Activated CD4-positive, alpha-beta memory T cell treated with anti-CD3 and anti-CD28 coated beads, Interleukin-2, amount 10 ng/mL, durations not matched to agents 7 days and 5 days (primary cell): ENCODE measurements around the gene KCNQ5. TPM values are rescaled to one million over a fixed set of nuclear protein-coding genes. Genes with fewer than 3 reads are reported as not detected.

Experiments used
- CTCF ChIA-PET: fragments of 350-600 bp; sonication (Branson Sonifier 250); formaldehyde crosslinking; loops from one replicate; lab custom pipeline; 2021; ENCODE audit warnings: antibody characterized with exemption, inconsistent platforms; lab: Charles Lee
- POLR2A ChIA-PET: fragments of 350-600 bp; sonication (Branson Sonifier 250); formaldehyde crosslinking; loops from one replicate; lab custom pipeline; 2021; ENCODE audit warnings: antibody characterized with exemption; lab: Charles Lee
- DNase-seq: peaks from one replicate; pipeline ENCODE4 v3.0.0-alpha.2; 2020
- H3K27ac Mint-ChIP-seq: one replicate; pipeline ENCODE4 v1.8.0; 2021; ENCODE audit warnings: mild to moderate bottlenecking, mixed read lengths
- H3K27me3 Mint-ChIP-seq: one replicate; pipeline ENCODE4 v1.8.0; 2021; ENCODE audit warnings: mixed read lengths
- H3K36me3 Mint-ChIP-seq: one replicate; pipeline ENCODE4 v1.8.0; 2021; ENCODE audit warnings: low read depth, mixed read lengths
- H3K4me1 Mint-ChIP-seq: one replicate; pipeline ENCODE4 v1.8.0; 2021; ENCODE audit warnings: mixed read lengths
- H3K4me3 Mint-ChIP-seq: one replicate; pipeline ENCODE4 v1.8.0; 2021; ENCODE audit warnings: mild to moderate bottlenecking, mixed read lengths
- H3K9me3 Mint-ChIP-seq: one replicate; pipeline ENCODE4 v1.8.0; 2021; ENCODE audit warnings: mixed read lengths
- total RNA-seq, 2 experiments: library from RNA; stranded (reverse); gene quantifications; one replicate each; pipeline ENCODE4 v1.2.3, GENCODE V29; 2021

KCNQ5 gene
- total RNA-seq, 2 experiments from 2014 or later = 4.3 to 4.7 TPM

GRCh38 chr6:72646604-72647485 lies 25.0 kb downstream of the KCNQ5 start:
- Mint-ChIP-seq H3K4me1 (peaks cover 20% of the 10 kb centered on the region), H3K27ac (no peak overlapping the region), H3K27me3 (no peaks in the 10 kb centered on the region), H3K36me3 (no peaks in the 10 kb centered on the region), H3K4me3 (no peak overlapping the region), H3K9me3 (no peaks in the 10 kb centered on the region)
- DNase-seq = no peak
- POLR2A ChIA-PET = no interaction called here
- CTCF ChIA-PET = no interaction called here

- no peaks in the 10 kb centered on the region for H3K9me3 Mint-ChIP-seq
- ChIA-PET CTCF (no interaction called here), POLR2A (no interaction called here)
- peaks cover 20% of the 10 kb centered on the region for H3K4me1 Mint-ChIP-seq
- H3K4me3 Mint-ChIP-seq = no peak overlapping the region
- H3K27me3 Mint-ChIP-seq = no peaks in the 10 kb centered on the region
- no peak overlapping the region for H3K27ac Mint-ChIP-seq
- H3K36me3 Mint-ChIP-seq = no peaks in the 10 kb centered on the region
- DNase-seq = no peak
These were observed 25.6 kb downstream of the KCNQ5 start for GRCh38 chr6:72647489-72647888.

- Mint-ChIP-seq H3K27me3 (no peaks in the 10 kb centered on the region), H3K9me3 (no peaks in the 10 kb centered on the region), H3K4me3 (no peak overlapping the region), H3K4me1 (peaks cover 20% of the 10 kb centered on the region), H3K36me3 (no peaks in the 10 kb centered on the region), H3K27ac (no peak overlapping the region)
- DNase-seq = no peak
- ChIA-PET CTCF (interaction anchor here (0.8 to 1.6 kb wide), 2 partner anchors 8 to 33 kb away, joined by 3 to 5 read pairs; no protein-coding TSS in a partner anchor), POLR2A (interaction anchor here (1.3 kb wide), 1 partner anchor 27 kb away, joined by 3 read pairs; no protein-coding TSS in a partner anchor)
These were observed 27.4 kb downstream of the KCNQ5 start for GRCh38 chr6:72649032-72649984.

- no peaks in the 10 kb centered on the region for H3K27me3 Mint-ChIP-seq
- no peaks in the 10 kb centered on the region for H3K36me3 Mint-ChIP-seq
- H3K9me3 Mint-ChIP-seq = no peaks in the 10 kb centered on the region
- ChIA-PET POLR2A (no interaction called here), CTCF (interaction anchor here (1.6 kb wide), 1 partner anchor 34 kb away, joined by 5 read pairs; no protein-coding TSS in a partner anchor)
- peaks cover 20% of the 10 kb centered on the region for H3K4me1 Mint-ChIP-seq
- H3K4me3 Mint-ChIP-seq = no peak overlapping the region
- H3K27ac Mint-ChIP-seq = no peak overlapping the region
- DNase-seq = no peak
These were observed 28.3 kb downstream of the KCNQ5 start for GRCh38 chr6:72650081-72650745.

- H3K27ac Mint-ChIP-seq = no peak overlapping the region
- H3K4me1 Mint-ChIP-seq = peaks cover 20% of the 10 kb centered on the region
- no peaks in the 10 kb centered on the region for H3K36me3 Mint-ChIP-seq
- ChIA-PET CTCF (no interaction called here), POLR2A (no interaction called here)
- H3K4me3 Mint-ChIP-seq = no peak overlapping the region
- no peak for DNase-seq
- H3K9me3 Mint-ChIP-seq = no peaks in the 10 kb centered on the region
- H3K27me3 Mint-ChIP-seq = no peaks in the 10 kb centered on the region
These were observed 29.3 kb downstream of the KCNQ5 start for GRCh38 chr6:72651174-72651573.

- Mint-ChIP-seq H3K4me1 (peaks cover 20% of the 10 kb centered on the region), H3K9me3 (no peaks in the 10 kb centered on the region), H3K36me3 (no peaks in the 10 kb centered on the region), H3K27ac (no peak overlapping the region), H3K27me3 (no peaks in the 10 kb centered on the region), H3K4me3 (no peak overlapping the region)
- ChIA-PET CTCF (no interaction called here), POLR2A (no interaction called here)
- no peak for DNase-seq
These were observed 30.4 kb downstream of the KCNQ5 start for GRCh38 chr6:72651967-72652956.

- no peak for DNase-seq
- H3K27ac Mint-ChIP-seq = no peak overlapping the region
- CTCF ChIA-PET = no interaction called here
These were observed 31.2 kb downstream of the KCNQ5 start for GRCh38 chr6:72653026-72653425.

GRCh38 chr6:72654071-72654621 lies 32.3 kb downstream of the KCNQ5 start:
- no peaks in the 10 kb centered on the region for H3K36me3 Mint-ChIP-seq
- peaks cover 18% of the 10 kb centered on the region for H3K4me1 Mint-ChIP-seq
- H3K4me3 Mint-ChIP-seq = no peak overlapping the region
- ChIA-PET CTCF (no interaction called here), POLR2A (no interaction called here)
- H3K27me3 Mint-ChIP-seq = no peaks in the 10 kb centered on the region
- no peak for DNase-seq
- H3K27ac Mint-ChIP-seq = no peak overlapping the region
- no peaks in the 10 kb centered on the region for H3K9me3 Mint-ChIP-seq

More at GRCh38 chr6:72653026-72653425, 31.2 kb downstream of the KCNQ5 start:
- POLR2A ChIA-PET = no interaction called here
- Mint-ChIP-seq H3K9me3 (no peaks in the 10 kb centered on the region), H3K36me3 (no peaks in the 10 kb centered on the region), H3K27me3 (no peaks in the 10 kb centered on the region), H3K4me3 (no peak overlapping the region), H3K4me1 (peaks cover 20% of the 10 kb centered on the region)

GRCh38 chr6:72657407-72658197 lies 35.7 kb downstream of the KCNQ5 start:
- Mint-ChIP-seq H3K9me3 (no peaks in the 10 kb centered on the region), H3K4me1 (no peaks in the 10 kb centered on the region), H3K4me3 (no peak overlapping the region), H3K36me3 (no peaks in the 10 kb centered on the region), H3K27ac (no peak overlapping the region), H3K27me3 (no peaks in the 10 kb centered on the region)
- ChIA-PET CTCF (interaction anchor here (1.0 kb wide), 1 partner anchor 8 kb away, joined by 3 read pairs; no protein-coding TSS in a partner anchor), POLR2A (no interaction called here)
- DNase-seq = no peak

GRCh38 chr6:72659754-72660153 lies 37.9 kb downstream of the KCNQ5 start:
- H3K27me3 Mint-ChIP-seq = no peaks in the 10 kb centered on the region
- ChIA-PET CTCF (no interaction called here), POLR2A (no interaction called here)
- H3K27ac Mint-ChIP-seq = no peak overlapping the region
- H3K36me3 Mint-ChIP-seq = no peaks in the 10 kb centered on the region
- H3K4me1 Mint-ChIP-seq = no peaks in the 10 kb centered on the region
- H3K4me3 Mint-ChIP-seq = no peak overlapping the region
- no peak for DNase-seq
- no peaks in the 10 kb centered on the region for H3K9me3 Mint-ChIP-seq

- no peak overlapping the region for H3K27ac Mint-ChIP-seq
- H3K9me3 Mint-ChIP-seq = no peaks in the 10 kb centered on the region
- DNase-seq = no peak
- H3K4me1 Mint-ChIP-seq = no peaks in the 10 kb centered on the region
- no peaks in the 10 kb centered on the region for H3K27me3 Mint-ChIP-seq
- H3K36me3 Mint-ChIP-seq = no peaks in the 10 kb centered on the region
- no peak overlapping the region for H3K4me3 Mint-ChIP-seq
- POLR2A ChIA-PET = no interaction called here
- CTCF ChIA-PET = no interaction called here
These were observed 39.5 kb downstream of the KCNQ5 start for GRCh38 chr6:72661411-72661810.
